Prostate gland (tissue), 2 donors: Measurements from ENCODE around the gene MESP1. TPM values are rescaled to one million over a fixed set of nuclear protein-coding genes. Genes with fewer than 3 reads are reported as not detected.

Experiments used
- DNase-seq: peaks from one replicate; pipeline ENCODE4 v3.0.0-alpha.2; 2019; ENCODE audit warnings: low spot score
- H3K27ac ChIP-seq, 2 donors: fragments of 200-600 bp; sonication (generic); 2 replicates each; pipeline ENCODE4 v1.5.1; 2017 to 2019
- H3K27me3 ChIP-seq: fragments of 200-600 bp; sonication (generic); replicated peaks from 2 replicates; pipeline ENCODE4 v1.5.1; 2019; ENCODE audit not compliant: insufficient read depth
- H3K36me3 ChIP-seq, 2 donors: fragments of 200-600 bp; sonication (generic); 1 replicate in 1 of 2; 2 replicates in 1 of 2; pipeline versions ENCODE4 v1.5.1 to v1.8.1; 2017 to 2019
- H3K4me1 ChIP-seq: fragments of 200-600 bp; sonication (generic); replicated peaks from 2 replicates; pipeline ENCODE4 v1.5.1; 2019
- H3K4me3 ChIP-seq, 2 donors: fragments of 200-600 bp; sonication (generic); 2 replicates each; pipeline ENCODE4 v1.5.1; 2017 to 2019
- H3K9me3 ChIP-seq: fragments of 200-600 bp; sonication (generic); 2 replicates; pipeline ENCODE4 v1.5.1; 2017
- POLR2A ChIP-seq: fragments of 450-650 bp; IDR thresholded peaks from one replicate; pipeline ENCODE4 v1.6.1; 2016; ENCODE audit warnings: antibody characterized with exemption, mild to moderate bottlenecking
- POLR2AphosphoS5 ChIP-seq: sonication (generic); formaldehyde crosslinking; IDR thresholded peaks from one replicate; pipeline ENCODE4 v1.6.1; 2017; ENCODE audit warnings: antibody characterized with exemption
- WGBS: methylation state at CpG from one replicate; pipeline ENCODE4 v1.1.5; 2018; 5-methylcytosine and 5-hydroxymethylcytosine counted together
- intact Hi-C: fragments of 100-400 bp; cut with DNase I; formaldehyde crosslinking; loops from one replicate; pipeline ENCODE4 v1.14.2; 2022
- total RNA-seq, 2 donors: library from RNA; depleted of rRNA; stranded (reverse); fragments of >200 nt; gene quantifications; one replicate each; pipeline ENCODE4 v1.1.0, GENCODE V29; 2016
- TF ChIP-seq, protein P1 (sequence below), 4 experiments: fragments of 200-600 bp in 2 of 4; fragments of 450-650 bp in 2 of 4; sonication (generic) in 2 of 4; IDR thresholded peaks; 1 replicate in 3 of 4; 2 replicates in 1 of 4; pipeline ENCODE4 v1.5.1; 2016 to 2019; ENCODE audit warnings: antibody characterized with exemption in 4 of 4, mild to moderate bottlenecking in 2 of 4, moderate library complexity in 2 of 4

MESP1 gene
- total RNA-seq, 2 donors from 2014 or later, result 11.5 to 67.4 TPM

DNA sequence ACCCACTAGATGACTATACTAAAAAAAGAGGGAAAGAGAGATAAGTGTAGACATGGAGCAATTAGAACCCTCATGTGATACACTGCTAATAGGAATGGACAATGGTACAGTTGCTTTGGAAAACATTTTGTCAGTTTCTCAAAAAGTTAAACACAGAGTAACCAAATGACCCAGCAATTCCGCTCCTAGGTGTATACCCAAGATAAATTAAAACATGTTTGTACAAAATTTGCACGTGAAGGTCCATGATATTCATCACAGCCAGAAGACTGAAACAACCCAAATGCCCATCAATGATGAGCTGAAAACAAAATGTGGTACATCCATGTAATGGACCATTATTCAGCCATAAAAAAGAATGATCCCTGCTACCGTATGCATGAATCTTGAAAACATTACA lies 36.9 kb upstream of the MESP1 start:
- TF ChIP-seq, protein P1, sequence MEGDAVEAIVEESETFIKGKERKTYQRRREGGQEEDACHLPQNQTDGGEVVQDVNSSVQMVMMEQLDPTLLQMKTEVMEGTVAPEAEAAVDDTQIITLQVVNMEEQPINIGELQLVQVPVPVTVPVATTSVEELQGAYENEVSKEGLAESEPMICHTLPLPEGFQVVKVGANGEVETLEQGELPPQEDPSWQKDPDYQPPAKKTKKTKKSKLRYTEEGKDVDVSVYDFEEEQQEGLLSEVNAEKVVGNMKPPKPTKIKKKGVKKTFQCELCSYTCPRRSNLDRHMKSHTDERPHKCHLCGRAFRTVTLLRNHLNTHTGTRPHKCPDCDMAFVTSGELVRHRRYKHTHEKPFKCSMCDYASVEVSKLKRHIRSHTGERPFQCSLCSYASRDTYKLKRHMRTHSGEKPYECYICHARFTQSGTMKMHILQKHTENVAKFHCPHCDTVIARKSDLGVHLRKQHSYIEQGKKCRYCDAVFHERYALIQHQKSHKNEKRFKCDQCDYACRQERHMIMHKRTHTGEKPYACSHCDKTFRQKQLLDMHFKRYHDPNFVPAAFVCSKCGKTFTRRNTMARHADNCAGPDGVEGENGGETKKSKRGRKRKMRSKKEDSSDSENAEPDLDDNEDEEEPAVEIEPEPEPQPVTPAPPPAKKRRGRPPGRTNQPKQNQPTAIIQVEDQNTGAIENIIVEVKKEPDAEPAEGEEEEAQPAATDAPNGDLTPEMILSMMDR (IDR thresholded peaks at IDR 0.05), result no peak
- no peak for TF ChIP-seq POLR2A
- no peak for TF ChIP-seq POLR2AphosphoS5
- WGBS, result 94% methylated on average over 3 of the region's 3 CpGs
- no peak for DNase-seq
- Histone ChIP-seq H3K27me3 (no peaks in the 10 kb centered on the region), H3K36me3 (no peaks in the 10 kb centered on the region), H3K4me1 (no peaks in the 10 kb centered on the region), H3K9me3 (no peaks in the 10 kb centered on the region), H3K4me3 (no peak overlapping the region), H3K27ac (no peak overlapping the region)
- intact Hi-C loops, result no loop called here

DNA sequence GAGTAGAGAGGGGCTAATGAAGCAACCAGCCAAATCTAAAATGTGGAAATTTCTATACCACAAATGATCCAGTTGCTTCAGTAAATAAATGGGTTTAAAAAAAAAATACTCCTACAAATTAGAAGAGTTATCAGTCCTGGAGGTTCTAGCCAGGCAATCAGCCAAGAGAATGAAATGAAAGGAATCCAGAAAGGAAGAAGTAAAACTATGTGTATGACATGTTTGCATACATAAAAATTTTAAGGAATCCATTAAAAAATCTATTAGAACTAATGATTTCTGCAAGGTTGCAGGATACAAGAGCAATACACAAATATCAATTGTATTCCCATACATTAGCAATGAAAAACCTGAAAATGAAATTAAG lies 34.7 kb upstream of the MESP1 start:
- H3K27ac ChIP-seq, result no peak overlapping the region
- H3K4me1 ChIP-seq, result no peaks in the 10 kb centered on the region
- H3K36me3 ChIP-seq, result no peaks in the 10 kb centered on the region
- no peaks in the 10 kb centered on the region for H3K9me3 ChIP-seq
- no peak overlapping the region for H3K4me3 ChIP-seq
- intact Hi-C loops, result no loop called here
- no peak for DNase-seq
- TF ChIP-seq POLR2AphosphoS5, result no peak
- TF ChIP-seq POLR2A, result no peak
- TF ChIP-seq, protein P1 (IDR thresholded peaks at IDR 0.05), result no peak
- no peaks in the 10 kb centered on the region for H3K27me3 ChIP-seq

DNA sequence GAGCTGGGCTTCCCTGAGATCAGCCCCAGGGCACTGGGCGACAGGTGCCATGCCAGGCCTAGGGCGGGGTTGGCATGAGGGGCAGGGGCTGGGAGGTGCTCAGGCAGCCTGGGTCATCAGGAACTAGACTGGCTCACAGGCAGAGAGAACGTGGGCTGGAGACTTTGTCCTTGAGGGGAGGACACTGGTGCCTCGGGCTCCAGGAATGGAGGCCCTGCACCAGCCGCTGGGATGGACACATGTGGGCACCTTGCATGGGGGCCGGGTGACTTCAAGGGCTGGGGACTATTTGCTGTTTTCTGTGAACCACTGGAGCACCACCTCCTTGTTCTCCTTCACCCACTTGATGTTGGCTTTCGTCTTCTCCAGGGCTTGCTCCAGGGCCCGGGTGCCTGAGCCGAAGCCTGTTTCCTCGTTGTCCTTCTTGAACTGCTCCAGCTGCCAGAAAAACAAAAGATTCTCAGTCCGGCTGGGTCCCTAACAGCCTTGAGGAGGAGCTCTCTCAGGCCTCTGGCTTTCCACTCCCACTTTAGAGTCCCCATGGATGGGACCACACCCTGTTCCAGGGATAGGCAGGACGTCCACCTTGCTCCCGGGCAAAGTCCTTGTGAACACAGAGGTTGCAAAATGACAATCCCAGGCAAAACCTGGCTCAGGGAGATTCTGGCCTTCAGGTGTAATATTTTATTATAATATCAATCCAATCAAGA lies 34.2 kb upstream of the MESP1 start:
- no peak for DNase-seq
- H3K27me3 ChIP-seq, result no peaks in the 10 kb centered on the region
- WGBS, result 80% methylated on average over 13 of the region's 13 CpGs

DNA sequence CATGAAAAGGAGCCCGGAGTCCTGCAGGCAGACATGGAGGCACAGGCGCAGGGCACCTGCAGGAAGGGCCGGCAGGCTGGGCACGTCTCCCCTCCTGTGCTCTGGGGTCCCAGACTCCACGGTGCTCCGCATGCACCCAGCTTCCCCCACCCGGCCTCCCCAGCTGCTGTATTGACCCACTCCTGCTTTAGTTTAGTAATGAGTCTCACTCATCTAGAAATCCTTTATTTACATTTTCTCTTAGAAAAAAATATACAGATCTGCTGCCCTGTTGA lies 33.6 kb upstream of the MESP1 start:
- H3K4me1 ChIP-seq, result peaks cover 3% of the 10 kb centered on the region
- WGBS, result 91% methylated on average over 7 of the region's 7 CpGs
- intact Hi-C loops, result no loop called here
- no peaks in the 10 kb centered on the region for H3K27me3 ChIP-seq
- no peak overlapping the region for H3K4me3 ChIP-seq
- no peaks in the 10 kb centered on the region for H3K36me3 ChIP-seq
- no peak for DNase-seq
- no peaks in the 10 kb centered on the region for H3K9me3 ChIP-seq
- H3K27ac ChIP-seq, result no peak overlapping the region
- TF ChIP-seq, protein P1 (IDR thresholded peaks at IDR 0.05), result no peak
- no peak for TF ChIP-seq POLR2A

More for the DNA sequence above, 34.2 kb upstream of the MESP1 start:
- Histone ChIP-seq H3K4me3 (no peak overlapping the region), H3K9me3 (no peaks in the 10 kb centered on the region), H3K27ac (peak overlapping the region in 1 of 2 donors; percentile 31), H3K4me1 (peaks cover 3% of the 10 kb centered on the region), H3K36me3 (no peaks in the 10 kb centered on the region)
- TF ChIP-seq POLR2A (no peak), POLR2AphosphoS5 (no peak)
- TF ChIP-seq, protein P1 (IDR thresholded peaks at IDR 0.05), result no peak
- intact Hi-C loops, result no loop called here

DNA sequence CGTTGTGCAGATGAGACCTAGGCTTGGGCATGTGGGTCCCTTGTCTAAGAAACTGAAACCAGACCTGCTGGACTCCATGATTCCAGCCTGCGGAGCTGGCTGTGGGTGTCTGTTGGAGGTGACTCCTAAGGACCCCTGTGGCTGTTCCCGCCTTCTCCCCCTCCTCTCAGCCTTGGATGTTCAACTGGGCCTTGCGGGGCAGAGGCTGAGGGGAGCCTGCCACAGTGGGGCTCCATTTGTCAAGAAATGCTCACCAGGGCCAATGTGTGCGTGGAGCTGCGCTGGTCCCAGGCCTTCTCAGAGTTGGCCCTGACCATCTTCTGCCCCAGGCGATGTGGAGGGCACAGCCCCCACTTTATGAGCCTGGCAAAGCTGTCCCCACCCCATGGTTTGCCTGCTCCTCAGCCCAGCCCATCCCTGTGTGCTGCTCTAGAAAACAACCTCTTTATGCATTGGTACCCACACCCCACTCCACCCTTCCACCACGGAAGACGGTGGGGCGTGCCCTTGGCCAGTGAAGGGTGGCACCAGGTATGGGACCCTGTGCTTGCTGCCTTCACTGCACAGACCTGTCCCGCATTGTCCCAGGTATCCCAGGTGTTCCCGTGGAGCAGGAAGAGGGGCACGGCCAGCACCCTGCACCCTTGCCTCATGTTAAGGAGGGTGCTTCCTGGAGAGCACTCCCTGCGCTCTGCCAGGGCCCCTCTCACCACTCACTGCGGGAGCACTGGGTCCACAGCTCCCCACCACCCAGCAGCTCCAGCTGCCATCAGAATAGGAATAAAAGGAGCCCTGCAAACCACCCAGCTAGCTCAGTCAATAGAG lies 33.0 kb upstream of the MESP1 start:
- no peak for DNase-seq
- peak overlapping the region in 1 of 2 donors; percentile 16 for H3K27ac ChIP-seq
- intact Hi-C loops, result no loop called here
- H3K9me3 ChIP-seq, result no peaks in the 10 kb centered on the region
- no peak for TF ChIP-seq POLR2AphosphoS5
- TF ChIP-seq POLR2A, result no peak
- TF ChIP-seq, protein P1 (IDR thresholded peaks at IDR 0.05), result no peak
- peaks cover 3% of the 10 kb centered on the region for H3K4me1 ChIP-seq
- WGBS, result 88% methylated on average over 14 of the region's 15 CpGs
- H3K4me3 ChIP-seq, result no peak overlapping the region
- H3K27me3 ChIP-seq, result no peaks in the 10 kb centered on the region
- H3K36me3 ChIP-seq, result no peaks in the 10 kb centered on the region
